Measurements from ENCODE around the gene CEP72. TPM values are rescaled to one million over a fixed set of nuclear protein-coding genes. Genes with fewer than 3 reads are reported as not detected.

CEP72 gene
- total RNA-seq, 1 experiment from 2014 or later = 33.2 TPM

DNA sequence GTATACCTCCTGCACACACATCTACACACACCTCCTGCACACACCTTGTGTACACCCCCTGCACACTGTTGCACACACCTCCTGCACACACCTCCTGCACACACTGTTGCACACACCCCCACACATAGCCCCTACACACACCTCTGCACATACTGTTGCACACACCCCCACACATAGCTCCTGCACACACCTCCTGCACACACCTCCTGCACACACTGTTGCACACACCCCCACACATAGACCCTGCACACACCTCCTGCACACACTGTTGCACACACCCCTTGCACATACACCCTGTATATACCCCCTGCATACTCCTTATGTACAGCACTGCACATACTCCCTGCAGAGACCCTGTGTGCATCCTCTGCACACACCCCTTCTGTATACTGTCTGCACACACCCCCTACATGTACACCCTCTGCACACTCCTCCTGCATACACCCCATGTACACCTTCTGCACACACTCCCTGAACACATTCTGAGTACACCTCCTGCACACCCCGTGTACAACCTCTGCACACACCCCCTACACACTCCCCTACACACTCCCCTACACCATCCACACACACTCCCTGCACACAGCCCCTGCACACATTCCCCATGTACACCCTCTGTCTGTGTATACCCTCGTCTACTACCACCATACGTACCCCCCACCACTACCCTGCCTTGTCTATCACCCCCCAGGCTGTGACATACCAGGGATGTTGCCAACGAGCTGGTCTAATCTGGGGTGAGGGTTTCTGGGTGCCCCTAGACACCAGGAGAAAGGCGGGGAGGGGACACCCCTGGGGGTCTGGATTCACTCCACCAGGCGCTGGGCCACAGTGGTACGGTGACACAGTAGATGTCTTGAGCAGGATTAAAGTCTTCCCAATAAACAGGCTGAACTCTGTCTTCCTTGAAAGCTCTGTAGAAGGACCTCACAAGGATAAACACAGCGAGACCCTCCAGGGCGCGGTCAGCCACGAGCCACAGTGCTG lies 1.1 kb upstream of the CEP72 start:
- ChIA-PET POLR2A (interaction anchor here (0.6 kb wide), 1 partner anchor 148 kb away, joined by 4 read pairs; no protein-coding TSS in a partner anchor), CTCF (no interaction called here)
- no peak for DNase-seq (ENCODE audit: low read depth, low spot score)
- ATAC-seq = no peak
- Histone ChIP-seq H3K27ac (ENCODE audit: low read length) (no peak overlapping the region; the same call in 1 of the 2 replicates), H3K27me3 (ENCODE audit: control insufficient read depth, insufficient read depth, low read length) (no peaks in the 10 kb centered on the region), H3K9me3 (ENCODE audit: control insufficient read depth, insufficient read depth, low read depth, low read length) (no peaks in the 10 kb centered on the region), H3K4me3 (ENCODE audit: low read depth in 2 of 2, low read length in 2 of 2) (peak overlapping the region; percentile 66 to 71), H3K36me3 (ENCODE audit: control insufficient read depth, insufficient read depth, low read length) (no peaks in the 10 kb centered on the region), H3K4me1 (ENCODE audit: control insufficient read depth, insufficient read depth, low read length) (0 out of 2 replicates have a peak, but pooled peaks cover 2% of the 10 kb centered on the region)
- TF ChIP-seq SIN3A (IDR thresholded peaks at IDR 0.05; ENCODE audit: borderline replicate concordance, insufficient read depth, low read depth, low read length) (no peak), POLR2AphosphoS5 (IDR thresholded peaks at IDR 0.05; ENCODE audit: low read depth, low read length) (no peak), TCF7L2 (IDR thresholded peaks at IDR 0.05; ENCODE audit: low read depth, low read length) (no peak), REST (IDR thresholded peaks at IDR 0.05; ENCODE audit: insufficient read depth in 1 of 2, low read depth in 2 of 2, low read length in 1 of 2) (no peak)
- TF ChIP-seq, protein P1, sequence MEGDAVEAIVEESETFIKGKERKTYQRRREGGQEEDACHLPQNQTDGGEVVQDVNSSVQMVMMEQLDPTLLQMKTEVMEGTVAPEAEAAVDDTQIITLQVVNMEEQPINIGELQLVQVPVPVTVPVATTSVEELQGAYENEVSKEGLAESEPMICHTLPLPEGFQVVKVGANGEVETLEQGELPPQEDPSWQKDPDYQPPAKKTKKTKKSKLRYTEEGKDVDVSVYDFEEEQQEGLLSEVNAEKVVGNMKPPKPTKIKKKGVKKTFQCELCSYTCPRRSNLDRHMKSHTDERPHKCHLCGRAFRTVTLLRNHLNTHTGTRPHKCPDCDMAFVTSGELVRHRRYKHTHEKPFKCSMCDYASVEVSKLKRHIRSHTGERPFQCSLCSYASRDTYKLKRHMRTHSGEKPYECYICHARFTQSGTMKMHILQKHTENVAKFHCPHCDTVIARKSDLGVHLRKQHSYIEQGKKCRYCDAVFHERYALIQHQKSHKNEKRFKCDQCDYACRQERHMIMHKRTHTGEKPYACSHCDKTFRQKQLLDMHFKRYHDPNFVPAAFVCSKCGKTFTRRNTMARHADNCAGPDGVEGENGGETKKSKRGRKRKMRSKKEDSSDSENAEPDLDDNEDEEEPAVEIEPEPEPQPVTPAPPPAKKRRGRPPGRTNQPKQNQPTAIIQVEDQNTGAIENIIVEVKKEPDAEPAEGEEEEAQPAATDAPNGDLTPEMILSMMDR (IDR thresholded peaks at IDR 0.05) = no peak
- intact Hi-C loops (cut with micrococcal nuclease; ENCODE audit: unreplicated experiment) (loop anchor here (10.0 kb wide), 1 partner anchor 136 kb away; no protein-coding TSS in a partner anchor), in situ Hi-C loops (cut with HindIII; ENCODE audit: low pct_unique_long_range_greater_than_20kb, low sequenced_read_pairs) (no loop called here)
- BruUV-seq (replicated peaks) = no TSS peak

DNA sequence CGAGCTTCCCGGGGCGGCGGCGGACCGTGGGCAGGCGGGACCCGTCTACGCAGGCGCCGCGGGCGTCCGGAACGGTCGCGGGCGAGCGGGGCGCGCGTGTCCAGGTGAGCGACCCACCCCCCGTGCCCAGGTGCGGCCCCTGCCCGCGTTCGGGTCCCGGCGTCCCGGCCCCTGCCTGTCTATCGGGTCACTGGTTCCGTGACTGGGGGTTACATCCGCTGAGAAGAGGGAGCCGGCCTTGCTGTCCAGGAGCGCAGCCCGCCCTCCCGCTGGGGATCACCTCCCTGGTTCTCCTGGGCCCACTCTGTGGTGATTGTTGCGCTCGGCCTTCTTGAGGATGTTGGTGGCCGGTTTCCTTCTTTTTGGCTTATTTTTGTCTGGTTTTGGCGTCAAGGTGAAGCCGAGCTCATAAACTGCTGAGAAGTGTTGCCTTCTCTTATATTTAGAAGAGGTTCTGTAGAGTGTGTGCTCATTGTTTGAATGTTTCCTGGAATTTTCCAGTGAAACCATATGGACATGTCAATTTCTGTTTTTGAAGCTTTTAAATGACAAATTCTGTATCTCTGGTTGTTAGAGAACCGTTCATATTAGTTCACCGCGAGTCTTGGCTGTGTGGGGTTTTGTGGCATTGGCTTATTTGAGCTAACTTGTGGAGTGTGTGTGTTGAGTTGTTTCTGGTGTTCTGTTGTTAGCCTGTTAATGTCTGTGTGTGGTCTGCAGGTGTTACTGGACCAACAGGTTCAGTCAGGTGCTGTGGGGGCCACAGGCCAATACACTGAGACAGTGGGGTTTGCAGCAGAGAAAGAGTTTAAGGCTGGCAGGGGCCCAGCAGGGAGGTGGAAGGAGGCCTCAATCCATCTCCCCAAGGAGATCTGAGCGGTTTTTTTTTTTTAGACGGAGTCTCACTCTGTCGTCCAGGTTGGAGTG lies 621 bp downstream of the CEP72 start:
- TSS peak; percentile 75 for BruUV-seq (replicated peaks)
- ChIA-PET CTCF (no interaction called here), POLR2A (interaction anchor here (1.0 kb wide), 1 partner anchor 68 kb away, joined by 3 read pairs; no protein-coding TSS in a partner anchor)
- H3K36me3 ChIP-seq (ENCODE audit: control insufficient read depth, insufficient read depth, low read length) = no peaks in the 10 kb centered on the region
- no peaks in the 10 kb centered on the region for H3K9me3 ChIP-seq (ENCODE audit: control insufficient read depth, insufficient read depth, low read depth, low read length)
- H3K27ac ChIP-seq (ENCODE audit: low read length) = peak overlapping the region; percentile 86
- in situ Hi-C loops (cut with HindIII; ENCODE audit: low pct_unique_long_range_greater_than_20kb, low sequenced_read_pairs) (no loop called here), intact Hi-C loops (cut with micrococcal nuclease; ENCODE audit: unreplicated experiment) (loop anchor here (10.0 kb wide), 1 partner anchor 138 kb away; no protein-coding TSS in a partner anchor)
- DNase-seq (ENCODE audit: low read depth, low spot score) = no peak
- peak overlapping the region; percentile 71 to 80 for H3K4me3 ChIP-seq (ENCODE audit: low read depth in 2 of 2, low read length in 2 of 2)
- peak; percentile 68 for ATAC-seq
- no peaks in the 10 kb centered on the region for H3K27me3 ChIP-seq (ENCODE audit: control insufficient read depth, insufficient read depth, low read length)
- H3K4me1 ChIP-seq (ENCODE audit: control insufficient read depth, insufficient read depth, low read length) = 0 out of 2 replicates have a peak, but pooled peaks cover 2% of the 10 kb centered on the region
- TF ChIP-seq SIN3A (IDR thresholded peaks at IDR 0.05; ENCODE audit: borderline replicate concordance, insufficient read depth, low read depth, low read length) = 0 out of 2 replicates have a peak, but pooled peaks have one; percentile 68
- TF ChIP-seq POLR2AphosphoS5 (IDR thresholded peaks at IDR 0.05; ENCODE audit: low read depth, low read length) = no peak
- TF ChIP-seq, protein P1 (IDR thresholded peaks at IDR 0.05) = no peak
- no peak for TF ChIP-seq TCF7L2 (IDR thresholded peaks at IDR 0.05; ENCODE audit: low read depth, low read length)
- TF ChIP-seq REST (IDR thresholded peaks at IDR 0.05; ENCODE audit: insufficient read depth in 1 of 2, low read depth in 2 of 2, low read length in 1 of 2) = no peak
